Measurements from ENCODE around the gene IKZF5.

Gene IKZF5

GRCh38 chr10:123014772-123015171 lies 6.2 kb upstream of the IKZF5 start:
- TF ChIP-seq CTCF (IDR thresholded peaks at IDR 0.05; ENCODE audit: insufficient read depth, missing control alignments) = no peak
- DNase-seq (ENCODE audit: insufficient read length, low spot score) (no peak), FAIRE-seq (no peak)

- DNase-seq (ENCODE audit: insufficient read length, low spot score) = no peak
- no peak for FAIRE-seq
- no peak for TF ChIP-seq CTCF (IDR thresholded peaks at IDR 0.05; ENCODE audit: insufficient read depth, missing control alignments)
Measured at GRCh38 chr10:123013456-123014419, 5.1 kb upstream of the IKZF5 start.

- no peak for TF ChIP-seq CTCF (IDR thresholded peaks at IDR 0.05; ENCODE audit: insufficient read depth, missing control alignments)
- DNase-seq (ENCODE audit: insufficient read length, low spot score) (no peak), FAIRE-seq (no peak)
Measured at GRCh38 chr10:123011987-123012386, 3.4 kb upstream of the IKZF5 start.

GRCh38 chr10:123009105-123009820 lies 668 bp upstream of the IKZF5 start:
- DNase-seq (ENCODE audit: insufficient read length, low spot score) (no peak), FAIRE-seq (no peak)
- no peak for TF ChIP-seq CTCF (IDR thresholded peaks at IDR 0.05; ENCODE audit: insufficient read depth, missing control alignments)

GRCh38 chr10:123007558-123008354 lies 839 bp downstream of the IKZF5 start:
- DNase-seq (ENCODE audit: insufficient read length, low spot score) (no peak), FAIRE-seq (no peak)
- TF ChIP-seq CTCF (IDR thresholded peaks at IDR 0.05; ENCODE audit: insufficient read depth, missing control alignments) = no peak

- TF ChIP-seq CTCF (IDR thresholded peaks at IDR 0.05; ENCODE audit: insufficient read depth, missing control alignments) = no peak
- no peak for DNase-seq (ENCODE audit: insufficient read length, low spot score)
- no peak for FAIRE-seq
Measured at GRCh38 chr10:123004298-123004697, 4.3 kb downstream of the IKZF5 start.

Measured in D721Med (cell line).